Measurements from ENCODE around the gene L2HGDH.

L2HGDH gene

GRCh38 chr14:50218501-50218900 lies 93.5 kb downstream of the L2HGDH start:
- Mint-ChIP-seq H3K4me1 (ENCODE audit: low read depth) (peaks cover 18% of the 10 kb centered on the region), H3K27ac (no peak overlapping the region), H3K27me3 (ENCODE audit: low read depth) (no peaks in the 10 kb centered on the region), H3K4me3 (no peak overlapping the region), H3K9me3 (no peaks in the 10 kb centered on the region), H3K36me3 (ENCODE audit: low read depth) (peaks cover 7% of the 10 kb centered on the region)
- DNase-seq (ENCODE audit: low spot score): no peak

DNA sequence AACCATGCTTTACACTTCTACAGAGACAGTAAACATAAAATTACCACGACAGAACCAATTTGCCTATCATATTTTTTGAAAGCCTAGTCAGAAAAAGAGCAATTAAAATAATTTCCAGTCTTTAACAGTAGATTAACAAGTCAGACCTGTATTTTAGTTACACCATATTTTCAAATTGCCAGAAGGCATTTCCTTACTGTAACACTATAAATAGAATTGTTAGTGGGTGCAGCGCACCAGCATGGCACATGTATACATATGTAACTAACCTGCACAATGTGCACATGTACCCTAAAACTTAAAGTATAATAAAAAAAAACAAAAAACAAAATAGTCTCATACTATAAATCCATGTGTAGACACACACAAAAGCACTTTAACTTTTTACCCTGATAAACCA lies 96.6 kb downstream of the L2HGDH start:
- Mint-ChIP-seq H3K27me3 (ENCODE audit: low read depth) (no peaks in the 10 kb centered on the region), H3K9me3 (no peaks in the 10 kb centered on the region), H3K4me3 (no peak overlapping the region), H3K36me3 (ENCODE audit: low read depth) (no peaks in the 10 kb centered on the region), H3K27ac (no peak overlapping the region), H3K4me1 (ENCODE audit: low read depth) (peaks cover 12% of the 10 kb centered on the region)
- no peak for DNase-seq (ENCODE audit: low spot score)

GRCh38 chr14:50213795-50214194 lies 98.2 kb downstream of the L2HGDH start:
- Mint-ChIP-seq H3K4me3 (no peak overlapping the region), H3K4me1 (ENCODE audit: low read depth) (peaks cover 12% of the 10 kb centered on the region), H3K36me3 (ENCODE audit: low read depth) (no peaks in the 10 kb centered on the region), H3K27ac (no peak overlapping the region), H3K9me3 (no peaks in the 10 kb centered on the region), H3K27me3 (ENCODE audit: low read depth) (no peaks in the 10 kb centered on the region)
- DNase-seq (ENCODE audit: low spot score): no peak

DNA sequence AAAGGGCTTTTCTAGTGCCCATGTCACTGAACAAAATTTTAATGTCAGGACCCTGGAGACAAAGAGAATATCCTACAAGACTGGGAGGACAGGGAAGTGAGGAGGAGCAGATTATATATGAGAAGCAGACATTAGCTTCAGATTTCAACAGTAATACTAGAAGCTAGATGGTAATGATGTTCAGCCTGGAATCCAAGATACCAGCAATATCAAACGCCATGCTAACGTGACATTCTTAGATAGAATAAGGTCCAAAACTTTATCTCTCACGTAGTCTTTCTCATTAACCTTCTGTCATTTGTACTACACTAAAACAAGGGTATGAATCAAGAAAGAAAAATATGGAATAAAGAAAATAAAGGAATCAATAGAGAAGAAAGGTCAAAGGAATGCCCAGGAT lies 99.3 kb downstream of the L2HGDH start:
- Mint-ChIP-seq H3K4me3 (no peak overlapping the region), H3K27ac (no peak overlapping the region), H3K36me3 (ENCODE audit: low read depth) (no peaks in the 10 kb centered on the region), H3K4me1 (ENCODE audit: low read depth) (peaks cover 9% of the 10 kb centered on the region), H3K27me3 (ENCODE audit: low read depth) (no peaks in the 10 kb centered on the region), H3K9me3 (no peaks in the 10 kb centered on the region)
- no peak for DNase-seq (ENCODE audit: low spot score)

- Mint-ChIP-seq H3K36me3 (ENCODE audit: low read depth) (peaks cover 2% of the 10 kb centered on the region), H3K9me3 (no peaks in the 10 kb centered on the region), H3K4me1 (ENCODE audit: low read depth) (peaks cover 12% of the 10 kb centered on the region), H3K4me3 (no peak overlapping the region), H3K27ac (no peak overlapping the region), H3K27me3 (ENCODE audit: low read depth) (no peaks in the 10 kb centered on the region)
- no peak for DNase-seq (ENCODE audit: low spot score)
Observed at GRCh38 chr14:50210074-50210473, 102.0 kb downstream of the L2HGDH start.

DNA sequence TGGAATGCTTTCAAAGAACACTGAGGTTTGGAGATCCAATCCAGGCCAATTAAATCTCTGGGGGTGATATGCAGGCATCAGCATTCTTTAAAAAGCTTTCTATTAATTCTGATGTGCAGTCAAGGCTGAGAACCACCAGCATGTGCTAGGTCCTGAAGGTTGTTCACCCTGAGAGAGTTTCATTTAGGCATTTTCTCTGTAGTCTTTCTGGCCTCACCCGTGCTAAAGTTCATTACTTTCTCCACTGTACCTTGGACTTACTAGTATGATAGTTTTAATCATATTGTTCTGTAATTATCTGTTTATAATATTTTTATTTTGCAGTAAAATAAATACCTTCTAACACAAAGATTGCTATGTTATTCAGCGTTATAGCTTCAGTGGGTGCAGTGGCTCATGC lies 113.5 kb downstream of the L2HGDH start:
- no peak for DNase-seq (ENCODE audit: low spot score)
- H3K4me1 Mint-ChIP-seq (ENCODE audit: low read depth): no peaks in the 10 kb centered on the region
- no peak overlapping the region for H3K4me3 Mint-ChIP-seq
- no peak overlapping the region for H3K27ac Mint-ChIP-seq
- peaks cover 9% of the 10 kb centered on the region for H3K36me3 Mint-ChIP-seq (ENCODE audit: low read depth)
- H3K27me3 Mint-ChIP-seq (ENCODE audit: low read depth): no peaks in the 10 kb centered on the region
- no peaks in the 10 kb centered on the region for H3K9me3 Mint-ChIP-seq

DNA sequence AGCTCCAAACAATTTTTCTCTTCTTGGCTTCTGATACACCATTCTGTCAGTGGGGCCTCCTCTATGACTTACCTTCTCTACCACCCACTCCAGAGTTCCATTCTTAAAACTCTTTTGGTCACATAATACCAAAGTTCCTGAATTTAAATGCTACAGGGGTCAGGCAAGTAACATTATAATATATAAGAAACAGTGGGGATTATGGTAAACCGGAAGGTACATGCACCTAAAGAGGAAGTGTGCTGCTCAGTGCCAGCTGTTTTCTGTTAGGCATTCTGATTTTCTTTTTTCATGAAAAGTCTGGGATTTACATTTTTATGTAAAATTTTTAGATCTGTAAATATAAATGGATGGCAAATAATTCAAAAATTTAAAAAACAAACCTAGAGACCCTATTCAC lies 120.5 kb downstream of the L2HGDH start:
- Mint-ChIP-seq H3K27ac (no peak overlapping the region), H3K4me3 (no peak overlapping the region), H3K4me1 (ENCODE audit: low read depth) (peaks cover 5% of the 10 kb centered on the region), H3K27me3 (ENCODE audit: low read depth) (no peaks in the 10 kb centered on the region), H3K9me3 (no peaks in the 10 kb centered on the region), H3K36me3 (ENCODE audit: low read depth) (peaks cover 6% of the 10 kb centered on the region)
- DNase-seq (ENCODE audit: low spot score): no peak

Measured in T-helper 2 cell treated with Interferon-gamma antibody and Interleukin-4, amounts not matched to agents 5 μg/mL and 100 μg/mL, for 36 hours (primary cell).